SJSA1 (cell line): Measurements from ENCODE around the gene TYR. TPM values are rescaled to one million over a fixed set of nuclear protein-coding genes. Genes with fewer than 3 reads are reported as not detected.
"Not testable (repeated sequence)": the region's sequence is repeated elsewhere in the genome, so short reads cannot be mapped to it uniquely, and the experiment has no call there.

Source experiments
- DNase-seq, 2 experiments: peaks; one replicate each; pipeline ENCODE4 v3.0.0-alpha.2; 2015 to 2020; ENCODE audit warnings: low spot score in 2 of 2, low read depth in 1 of 2
- H3K27ac ChIP-seq: fragments of 250-450 bp; sonication (Bioruptor Pico); 2 replicates; pipeline ENCODE4 v1.5.1; 2020; ENCODE audit warnings: mild to moderate bottlenecking, moderate library complexity
- H3K27me3 ChIP-seq: fragments of 250-450 bp; sonication (Bioruptor Pico); replicated peaks from 2 replicates; pipeline ENCODE4 v1.5.1; 2020; ENCODE audit warnings: mild to moderate bottlenecking, moderate library complexity
- H3K36me3 ChIP-seq: fragments of 250-450 bp; sonication (Bioruptor Pico); 2 replicates; pipeline ENCODE4 v1.5.1; 2020; ENCODE audit warnings: mild to moderate bottlenecking
- H3K4me1 ChIP-seq: fragments of 250-450 bp; sonication (Bioruptor Pico); replicated peaks from 2 replicates; pipeline ENCODE4 v1.6.1; 2021; ENCODE audit warnings: mild to moderate bottlenecking
- H3K4me3 ChIP-seq: fragments of 250-450 bp; sonication (Bioruptor Pico); 2 replicates; pipeline ENCODE4 v1.5.1; 2020; ENCODE audit warnings: mild to moderate bottlenecking
- H3K9me3 ChIP-seq: fragments of 250-450 bp; sonication (Bioruptor Pico); replicated peaks from 2 replicates; pipeline ENCODE4 v1.5.1; 2020; ENCODE audit warnings: mild to moderate bottlenecking
- total RNA-seq: library from RNA; depleted of rRNA; stranded (reverse); fragments of >200 nt; shearing (Covaris generic); gene quantifications from 2 replicates; pipeline ENCODE4 v1.2.3, GENCODE V29; 2014

The TYR gene
- total RNA-seq, 1 experiment from 2014 or later = not detected

GRCh38 chr11:89205378-89205777, 27.7 kb downstream of the TYR start:
- no peak overlapping the region for H3K4me3 ChIP-seq
- no peaks in the 10 kb centered on the region for H3K4me1 ChIP-seq
- H3K27ac ChIP-seq = no peak overlapping the region
- H3K36me3 ChIP-seq = no peaks in the 10 kb centered on the region
- no peak for DNase-seq
- no peaks in the 10 kb centered on the region for H3K9me3 ChIP-seq
- no peaks in the 10 kb centered on the region for H3K27me3 ChIP-seq

GRCh38 chr11:89220684-89221339, 43.1 kb downstream of the TYR start:
- H3K4me1 ChIP-seq = no peaks in the 10 kb centered on the region
- no peaks in the 10 kb centered on the region for H3K9me3 ChIP-seq
- no peaks in the 10 kb centered on the region for H3K36me3 ChIP-seq
- H3K27me3 ChIP-seq = no peaks in the 10 kb centered on the region
- no peak overlapping the region for H3K27ac ChIP-seq
- no peak for DNase-seq
- no peak overlapping the region for H3K4me3 ChIP-seq

DNA sequence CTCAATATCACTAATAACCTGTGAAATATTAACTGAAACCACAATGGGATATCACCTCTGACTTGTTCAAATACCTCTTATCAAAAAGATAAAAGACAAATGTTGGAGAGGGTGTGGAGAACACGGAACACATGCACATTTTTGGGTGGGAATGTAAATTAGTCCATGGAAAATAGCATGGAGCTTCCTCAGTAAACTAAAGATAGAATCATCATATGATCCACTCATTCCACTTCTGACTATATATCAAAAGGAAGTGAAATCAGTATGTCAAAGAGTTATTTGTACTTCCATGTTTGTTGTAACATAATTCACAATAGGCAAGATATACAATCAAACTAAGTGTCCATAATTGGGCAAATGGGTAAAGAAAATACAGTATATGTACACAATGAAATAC, 57.4 kb downstream of the TYR start:
- Histone ChIP-seq H3K27ac (no peak overlapping the region), H3K4me3 (no peak overlapping the region), H3K9me3 (no peaks in the 10 kb centered on the region), H3K36me3 (no peaks in the 10 kb centered on the region), H3K27me3 (no peaks in the 10 kb centered on the region), H3K4me1 (no peaks in the 10 kb centered on the region)
- DNase-seq = no peak

DNA sequence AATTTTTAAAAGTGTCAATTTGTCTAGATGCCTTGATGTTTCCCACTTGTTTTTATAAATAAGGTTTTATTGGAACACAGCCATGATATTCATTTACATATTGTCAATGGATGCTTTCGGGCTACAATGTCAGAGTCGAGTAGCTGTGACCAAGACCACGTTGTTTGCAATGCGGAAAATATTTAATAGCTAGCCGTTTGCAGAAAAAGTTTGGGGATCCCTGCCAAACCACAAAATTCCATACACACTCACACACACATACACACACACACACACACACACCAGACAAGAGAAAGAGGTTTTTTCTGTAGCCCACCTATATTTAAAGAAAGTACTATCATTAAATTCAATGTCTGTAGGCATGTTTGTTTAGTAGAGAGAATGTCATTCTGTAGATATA, 58.3 kb downstream of the TYR start:
- Histone ChIP-seq H3K9me3 (no peaks in the 10 kb centered on the region), H3K27me3 (no peaks in the 10 kb centered on the region), H3K4me3 (no peak overlapping the region), H3K36me3 (no peaks in the 10 kb centered on the region), H3K4me1 (no peaks in the 10 kb centered on the region), H3K27ac (no peak overlapping the region)
- DNase-seq = no peak

DNA sequence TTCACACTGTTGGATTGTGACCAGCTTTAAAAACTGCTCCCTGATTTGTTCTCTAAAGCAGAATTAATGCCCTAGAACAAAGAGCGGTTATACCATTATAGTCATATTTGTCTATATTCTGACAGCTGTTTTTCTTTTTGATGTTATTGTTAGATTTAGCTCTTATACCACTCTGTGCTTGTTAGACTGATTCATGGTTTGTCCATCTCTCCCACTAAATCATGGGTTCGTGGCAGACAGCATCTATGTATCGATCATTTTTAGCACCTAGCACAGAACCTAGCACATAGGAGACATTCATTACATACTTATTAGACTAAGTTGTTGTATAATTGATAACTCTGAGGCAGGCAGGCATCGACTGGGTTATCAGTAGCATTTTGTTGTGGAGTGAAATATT, 69.3 kb downstream of the TYR start:
- not testable (repeated sequence) for H3K27ac ChIP-seq, H3K9me3 ChIP-seq, DNase-seq, H3K4me3 ChIP-seq, H3K27me3 ChIP-seq, H3K36me3 ChIP-seq, H3K4me1 ChIP-seq

DNA sequence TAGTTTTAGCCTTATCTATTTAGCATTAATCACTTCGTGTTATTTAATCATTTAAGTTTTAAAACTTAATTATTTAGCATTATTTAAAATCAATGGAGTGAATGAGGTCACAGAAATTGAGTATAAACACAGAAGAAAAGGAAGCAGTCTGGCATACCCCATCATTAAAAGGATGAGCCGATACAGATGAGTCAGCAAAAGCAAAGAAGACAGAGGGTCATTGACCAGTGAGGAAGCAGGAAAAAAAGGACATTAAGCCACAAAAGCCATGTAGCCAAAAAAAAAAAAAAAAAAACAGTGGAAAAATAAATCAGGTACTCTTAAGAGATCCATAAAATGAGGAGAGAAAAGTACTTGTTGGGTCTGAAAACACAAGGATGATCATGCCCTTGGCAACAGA, 71.5 kb downstream of the TYR start:
- Histone ChIP-seq H3K4me1 (no peaks in the 10 kb centered on the region), H3K9me3 (no peaks in the 10 kb centered on the region), H3K27me3 (no peaks in the 10 kb centered on the region), H3K36me3 (no peaks in the 10 kb centered on the region), H3K27ac (no peak overlapping the region), H3K4me3 (no peak overlapping the region)
- no peak for DNase-seq

GRCh38 chr11:89261483-89261882, 83.8 kb downstream of the TYR start:
- not testable (repeated sequence) for H3K4me3 ChIP-seq, H3K27me3 ChIP-seq, H3K27ac ChIP-seq, H3K9me3 ChIP-seq, H3K4me1 ChIP-seq, DNase-seq, H3K36me3 ChIP-seq

DNA sequence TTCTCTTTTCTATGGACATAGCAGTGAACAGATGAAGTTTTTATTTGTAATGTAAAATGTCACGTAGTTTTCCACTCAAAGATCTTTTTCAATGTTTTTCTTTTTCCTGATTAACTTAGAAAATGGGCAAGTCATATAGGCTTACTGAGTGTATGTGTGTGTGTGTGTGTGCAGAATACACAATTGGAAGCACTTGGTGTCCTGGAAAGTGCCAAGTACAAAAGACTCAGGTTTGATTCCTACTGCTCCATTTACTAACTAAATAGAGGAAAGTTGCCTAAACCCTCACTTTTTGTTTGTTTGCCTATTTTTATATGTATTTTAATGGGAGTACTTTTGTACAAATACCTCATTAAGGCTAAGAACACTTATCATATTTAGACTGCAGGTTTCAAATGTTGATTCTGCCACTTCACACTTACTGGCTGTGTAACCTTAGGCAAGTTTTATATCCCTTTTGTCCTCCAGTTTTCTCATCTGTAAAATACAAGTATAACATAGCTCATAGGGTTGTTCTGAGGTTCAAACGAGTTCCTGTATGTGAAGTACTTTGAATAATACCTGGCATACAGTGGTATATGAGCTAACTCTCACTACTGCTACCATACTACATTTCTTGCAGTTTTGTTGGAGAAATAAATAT, 90.1 kb downstream of the TYR start:
- no peaks in the 10 kb centered on the region for H3K36me3 ChIP-seq
- no peaks in the 10 kb centered on the region for H3K4me1 ChIP-seq
- H3K27me3 ChIP-seq = no peaks in the 10 kb centered on the region
- H3K4me3 ChIP-seq = no peak overlapping the region
- H3K9me3 ChIP-seq = no peaks in the 10 kb centered on the region
- DNase-seq = no peak
- no peak overlapping the region for H3K27ac ChIP-seq

DNA sequence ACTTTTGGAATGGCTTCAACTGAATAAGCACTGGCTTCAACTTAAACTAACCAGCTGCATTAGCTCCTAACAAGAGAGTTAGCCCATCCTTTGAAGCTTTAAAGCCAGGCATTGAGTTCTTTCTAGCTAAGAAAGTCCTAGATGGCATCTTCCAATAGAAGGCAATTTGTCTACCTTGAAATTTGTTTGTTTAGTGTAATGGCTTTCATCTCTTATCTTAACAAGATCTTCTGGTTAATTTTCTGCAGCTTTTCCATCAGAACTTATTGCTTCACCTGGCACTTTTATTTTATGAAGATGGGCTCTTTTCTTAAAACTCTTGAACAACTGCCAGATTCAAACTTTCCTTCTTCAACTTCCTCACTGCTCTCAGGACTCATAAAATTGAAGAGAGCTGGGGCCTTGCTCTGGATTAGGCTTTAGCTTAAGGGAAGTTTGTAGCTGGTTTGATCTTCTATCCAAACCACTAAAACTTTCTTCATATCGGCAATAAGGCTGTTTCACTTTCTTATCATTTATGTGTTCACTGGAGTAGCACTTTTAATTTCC, 94.9 kb downstream of the TYR start:
- DNase-seq, H3K27me3 ChIP-seq, H3K4me3 ChIP-seq, H3K36me3 ChIP-seq, H3K4me1 ChIP-seq, H3K27ac ChIP-seq, H3K9me3 ChIP-seq: not testable (repeated sequence)

DNA sequence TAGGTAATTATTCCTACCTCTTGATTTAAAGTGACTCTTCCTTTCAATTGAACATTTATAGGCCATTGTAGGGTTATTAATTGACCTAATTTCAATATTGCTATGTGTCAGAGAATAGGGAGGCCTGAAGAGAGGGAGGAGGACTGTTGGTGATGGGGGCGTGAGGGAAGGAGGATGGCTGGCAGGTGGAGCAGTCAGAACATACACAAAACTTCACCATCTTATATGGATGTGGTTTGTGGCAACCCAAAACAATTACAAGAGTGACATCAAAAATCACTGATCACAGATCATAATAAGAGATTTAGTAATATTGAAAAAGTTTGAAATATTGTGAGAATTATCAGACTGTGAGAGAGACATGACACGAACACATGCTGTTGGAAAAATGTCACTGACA, 95.5 kb downstream of the TYR start:
- H3K4me1 ChIP-seq, H3K27me3 ChIP-seq, H3K9me3 ChIP-seq, H3K36me3 ChIP-seq, H3K27ac ChIP-seq, H3K4me3 ChIP-seq, DNase-seq: not testable (repeated sequence)

- Histone ChIP-seq H3K4me1 (no peaks in the 10 kb centered on the region), H3K36me3 (no peaks in the 10 kb centered on the region), H3K27ac (no peak overlapping the region), H3K9me3 (no peaks in the 10 kb centered on the region), H3K4me3 (no peak overlapping the region), H3K27me3 (no peaks in the 10 kb centered on the region)
- no peak for DNase-seq
Observed at GRCh38 chr11:89275966-89276365, 98.3 kb downstream of the TYR start.

GRCh38 chr11:89279176-89279575, 101.5 kb downstream of the TYR start:
- no peak for DNase-seq
- H3K36me3 ChIP-seq = no peaks in the 10 kb centered on the region
- no peaks in the 10 kb centered on the region for H3K27me3 ChIP-seq
- H3K4me1 ChIP-seq = no peaks in the 10 kb centered on the region
- no peak overlapping the region for H3K27ac ChIP-seq
- H3K4me3 ChIP-seq = no peak overlapping the region
- no peaks in the 10 kb centered on the region for H3K9me3 ChIP-seq

DNA sequence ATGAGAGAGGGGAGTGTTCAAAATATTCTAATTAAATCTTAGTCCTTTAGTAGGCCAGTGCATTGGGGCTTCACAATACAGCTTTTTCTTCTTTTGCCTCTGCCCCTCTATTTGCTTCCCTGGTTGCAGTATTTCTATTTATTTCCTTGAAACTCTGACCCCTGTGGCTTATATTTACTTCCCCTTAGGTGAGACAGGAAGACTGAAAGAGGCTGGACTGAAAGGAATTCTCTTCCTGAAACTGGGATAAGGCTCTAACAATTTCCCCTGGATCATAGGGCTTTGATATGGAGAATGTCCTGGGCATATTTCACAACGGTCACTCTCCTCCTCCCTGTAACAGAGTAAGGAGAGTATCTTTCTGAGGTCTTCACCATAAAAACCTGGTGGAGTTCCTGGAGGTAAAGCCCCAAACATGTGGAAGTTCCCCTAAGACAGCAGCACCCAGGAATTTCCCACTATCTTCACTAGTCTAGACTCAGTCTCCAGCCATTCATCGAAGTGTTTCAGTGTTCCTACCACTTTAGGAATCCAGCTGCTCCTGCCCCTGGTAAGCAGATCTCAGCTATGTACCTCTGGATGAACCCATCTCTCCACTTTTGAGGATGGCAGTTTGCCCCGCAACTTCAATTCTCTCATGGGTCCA, 103.5 kb downstream of the TYR start:
- H3K9me3 ChIP-seq, H3K4me1 ChIP-seq, H3K36me3 ChIP-seq, H3K4me3 ChIP-seq, H3K27ac ChIP-seq, H3K27me3 ChIP-seq, DNase-seq: not testable (repeated sequence)

DNA sequence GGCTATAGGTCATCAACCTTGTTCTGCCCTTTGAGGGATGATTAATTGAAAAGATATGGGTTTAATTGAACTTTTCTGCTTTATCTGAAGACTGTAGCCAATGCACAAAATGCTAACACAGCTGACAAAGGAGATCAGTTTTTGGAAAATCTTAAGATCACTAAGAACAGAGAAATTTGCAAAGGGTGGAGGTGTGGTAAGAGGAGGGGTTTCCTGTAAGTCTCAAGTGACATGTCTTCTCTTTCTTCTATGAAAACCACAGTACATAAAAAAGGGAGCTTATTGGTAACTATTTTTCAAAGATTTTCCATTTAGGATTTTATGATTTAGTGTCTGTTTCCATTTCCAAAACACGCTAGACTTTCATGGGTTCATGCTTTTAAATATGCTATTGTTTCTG, 108.9 kb downstream of the TYR start:
- not testable (repeated sequence) for H3K27me3 ChIP-seq, H3K36me3 ChIP-seq, H3K4me1 ChIP-seq, H3K4me3 ChIP-seq, H3K27ac ChIP-seq, H3K9me3 ChIP-seq, DNase-seq
